NCI-H748 treated with DMSO at 0.1 percent for 48 hours (cell line): ENCODE data around the gene SPOUT1.

ENCODE experiments used
- DNase-seq: peaks from one replicate; lab custom pipeline; 2025; lab: John Stamatoyannopoulos, UW

The SPOUT1 gene

DNA sequence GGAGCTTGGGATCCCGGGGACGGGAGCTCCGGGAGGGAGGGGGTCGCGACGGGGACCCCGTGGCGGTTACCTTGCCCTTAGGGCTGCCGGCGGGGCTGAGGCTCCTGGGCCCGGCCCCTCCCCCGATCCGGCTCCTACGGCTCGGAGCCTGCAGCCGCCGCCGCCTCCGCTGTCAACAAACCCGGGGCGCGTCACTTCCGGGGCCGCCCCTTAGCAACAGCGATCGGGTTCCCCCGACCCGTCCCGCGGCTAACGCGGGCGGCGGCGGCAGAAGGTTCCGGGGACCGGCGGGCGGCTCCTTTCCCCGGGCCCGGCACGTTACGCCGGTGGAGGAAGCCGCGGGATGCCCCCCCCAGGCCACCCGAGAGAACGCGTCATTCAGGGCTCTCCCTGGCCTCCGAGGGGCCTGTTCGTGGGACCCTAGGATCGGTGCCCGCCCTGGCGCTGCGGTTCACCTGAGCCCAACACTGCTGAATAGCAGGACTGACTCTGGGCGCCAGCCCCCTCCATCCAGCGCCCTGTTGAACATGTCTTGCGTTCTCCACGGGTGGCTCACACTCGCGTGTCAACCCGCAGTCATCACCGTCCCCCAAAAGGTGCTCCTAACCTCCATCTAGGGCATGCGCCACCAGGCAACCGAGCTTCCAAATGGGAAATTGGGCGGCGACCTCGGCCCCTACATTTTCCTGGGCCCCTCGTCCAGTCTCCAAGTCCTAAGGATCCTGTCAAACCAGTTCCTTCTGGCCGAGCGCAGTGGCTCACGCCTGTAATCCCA lies 57.7 kb downstream of the SPOUT1 start, which contains the start of gene ZER1:
Gene ZER1, minus strand, starts transcription at position 183 of the 775 bp plus-strand sequence. CDS start 16,362 bp downstream, outside the sequence.
- DNase-seq = peak; percentile 80

DNA sequence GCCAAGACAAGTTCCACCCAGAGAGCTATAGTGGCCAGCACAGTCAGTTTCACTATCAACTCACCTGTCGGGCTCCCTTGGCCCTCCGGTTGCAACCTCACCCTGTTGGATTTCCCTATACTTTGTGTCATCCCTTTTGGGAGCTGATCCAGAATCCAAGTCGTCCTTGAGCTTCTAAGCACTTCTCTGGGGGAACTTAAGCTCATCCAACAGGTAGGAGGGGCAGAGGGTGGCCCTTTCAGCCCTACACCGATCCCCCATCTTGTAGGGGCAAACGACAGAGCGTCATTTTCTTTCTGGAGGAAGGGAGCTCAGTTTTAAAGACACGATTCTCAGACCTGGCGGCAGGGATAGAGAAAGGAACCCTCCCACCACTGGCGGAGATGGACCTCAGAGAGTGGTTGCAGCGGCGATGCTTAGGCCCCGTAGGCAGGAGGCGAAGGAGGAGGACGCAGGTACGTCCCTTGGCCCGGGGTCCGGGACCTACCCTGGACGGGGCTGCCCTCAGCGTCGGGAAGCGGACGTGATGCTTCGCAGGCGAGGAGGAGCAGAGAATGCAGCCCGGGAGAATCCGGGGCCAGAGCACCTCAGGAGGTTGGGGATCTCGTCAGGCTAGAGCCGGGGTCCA lies 58.4 kb downstream of the SPOUT1 start:
- DNase-seq = no peak

GRCh38 chr9:128770286-128771030 lies 59.1 kb downstream of the SPOUT1 start:
- no peak for DNase-seq
